K562 (cell line): ENCODE results near the gene SPSB1. TPM values are rescaled to one million over a fixed set of nuclear protein-coding genes. Genes with fewer than 3 reads are reported as not detected.

Experiments
- ATAC-seq: fragments of 200-7000 bp; cut with Tn5 transposase; 3 replicates; pipeline ENCODE4 v1.9.1; 2020; ENCODE audit warnings: moderate library complexity
- BruUV-seq: library from RNA; stranded (reverse); fragments of 400-500 nt; replicated peaks from 2 replicates; lab custom pipeline; 2021; lab: Mats Ljungman, UMichigan
- CTCF ChIA-PET: fragments of 300-600 bp; formaldehyde crosslinking; extraction: SDS; loops from one replicate; lab custom pipeline; 2021; ENCODE audit warnings: low intra/inter-chr PET ratio; lab: Yijun Ruan, JAX
- POLR2A ChIA-PET: fragments of 300-600, 350-650 bp; sonication (Branson Sonifier 250); formaldehyde crosslinking; extraction: SDS; loops from one replicate; lab custom pipeline; 2021; ENCODE audit warnings: antibody characterized with exemption, inconsistent platforms; lab: Yijun Ruan, JAX
- DNase-seq, 4 experiments: peaks; one replicate each; pipeline versions ENCODE4 v3.0.0 to v3.0.0-alpha.2; 2011 to 2018; ENCODE audit warnings: low spot score in 3 of 4, mixed read lengths in 3 of 4; ENCODE audit errors: extremely low read depth in 1 of 4
- FAIRE-seq: peaks from 2 replicates; lab custom pipeline; 2011; peaks lifted over from hg19 to GRCh38; lab: Jason Lieb, UNC
- H2AFZ ChIP-seq: 2 replicates; pipeline ENCODE4 v1.6.0; 2011; ENCODE audit warnings: low read depth, low read length, control low read depth, inconsistent platforms
- H3K27ac ChIP-seq: fragments of 200-600 bp; 3 replicates; pipeline ENCODE4 v1.8.0; 2011; ENCODE audit warnings: low read depth, mild to moderate bottlenecking, control low read depth, inconsistent platforms, low read length, moderate library complexity, mixed read lengths; ENCODE audit errors: extremely low read depth
- H3K27me3 ChIP-seq, 2 experiments: fragments of 300-600 bp in 1 of 2; 2 replicates in 1 of 2; 3 replicates in 1 of 2; pipeline versions ENCODE4 v1.6.0 to v1.8.0; 2011; ENCODE audit warnings: inconsistent platforms in 2 of 2, low read length in 2 of 2, mild to moderate bottlenecking in 1 of 2, mixed read lengths in 1 of 2, moderate library complexity in 1 of 2; ENCODE audit not compliant: control insufficient read depth in 2 of 2, insufficient read depth in 2 of 2
- H3K36me3 ChIP-seq: fragments of 300-600 bp; 3 replicates; pipeline ENCODE4 v1.8.0; 2011; ENCODE audit warnings: mild to moderate bottlenecking, low read length, inconsistent platforms; ENCODE audit not compliant: control insufficient read depth, insufficient read depth
- H3K4me1 ChIP-seq, 2 experiments: fragments of 200-600 bp in 1 of 2; replicated peaks in 1 of 2; 2 replicates in 1 of 2; 3 replicates in 1 of 2; pipeline versions ENCODE4 v1.5.1 to v1.8.0; 2011; ENCODE audit warnings: inconsistent platforms in 2 of 2, low read length in 2 of 2, mild to moderate bottlenecking in 1 of 2, mixed read lengths in 1 of 2, moderate library complexity in 1 of 2; ENCODE audit not compliant: control insufficient read depth in 2 of 2, insufficient read depth in 2 of 2
- H3K4me2 ChIP-seq: 2 replicates; pipeline ENCODE4 v1.6.1; 2011; ENCODE audit warnings: low read length, control low read depth, inconsistent platforms, mixed read lengths; ENCODE audit not compliant: insufficient read depth
- H3K4me3 ChIP-seq: fragments of 200-600 bp; sonication (generic), shearing (Covaris generic); 2 replicates; pipeline ENCODE4 v1.5.1; 2016; ENCODE audit warnings: control low read depth, inconsistent platforms
- H3K79me2 ChIP-seq: fragments of 200-600 bp; 3 replicates; pipeline ENCODE4 v1.8.0; 2011; ENCODE audit warnings: low read length, inconsistent platforms; ENCODE audit not compliant: control insufficient read depth, insufficient read depth
- H3K9ac ChIP-seq, 2 experiments: 2 replicates each; pipeline versions ENCODE4 v1.6.0 to v1.6.1; 2011; ENCODE audit warnings: low read depth in 2 of 2, low read length in 2 of 2, control low read depth in 1 of 2, inconsistent platforms in 1 of 2, mild to moderate bottlenecking in 1 of 2, mixed read lengths in 1 of 2; ENCODE audit not compliant: insufficient read depth in 1 of 2
- H3K9me1 ChIP-seq: one replicate; pipeline ENCODE4 v1.6.0; 2011; ENCODE audit warnings: inconsistent platforms, mild to moderate bottlenecking, low read length, moderate library complexity; ENCODE audit not compliant: control insufficient read depth, insufficient read depth
- H3K9me3 ChIP-seq: replicated peaks from 2 replicates; pipeline ENCODE4 v1.5.1; 2011; ENCODE audit warnings: low read depth, low read length, inconsistent platforms; ENCODE audit not compliant: control insufficient read depth, insufficient read depth
- H4K20me1 ChIP-seq: replicated peaks from 2 replicates; pipeline ENCODE4 v1.6.1; 2011; ENCODE audit warnings: low read length, inconsistent platforms, mixed read lengths; ENCODE audit not compliant: control insufficient read depth, insufficient read depth
- BRD9 ChIP-seq: fragments of 450-650 bp; IDR thresholded peaks from 2 replicates; pipeline ENCODE4 v1.6.1; 2018; ENCODE audit warnings: low read depth; ENCODE audit not compliant: partially characterized antibody
- ETV5 ChIP-seq: sonication (generic); formaldehyde crosslinking; IDR thresholded peaks from 2 replicates; pipeline ENCODE4 v1.4.0; 2020; ENCODE audit warnings: low read depth, mild to moderate bottlenecking, missing genetic modification reagents
- HDAC2 ChIP-seq: fragments of 450-650 bp; IDR thresholded peaks from 2 replicates; pipeline ENCODE4 v1.6.1; 2016; ENCODE audit warnings: mild to moderate bottlenecking
- MAFK ChIP-seq: IDR thresholded peaks from 2 replicates; pipeline ENCODE4 v1.6.1; 2011; ENCODE audit warnings: low read length, improper control_type of control experiment
- MAZ ChIP-seq, 2 experiments: fragments of 450-650 bp in 1 of 2; sonication (generic) in 1 of 2; formaldehyde crosslinking; IDR thresholded peaks in 1 of 2; conservative IDR thresholded peaks in 1 of 2; 2 replicates each; pipeline versions ENCODE4 v1.4.0 to v1.5.0; 2020; ENCODE audit warnings: mild to moderate bottlenecking in 1 of 2, missing genetic modification reagents in 1 of 2
- NONO ChIP-seq, 2 experiments: fragments of 200-400 bp in 1 of 2; fragments of 450-650 bp in 1 of 2; formaldehyde crosslinking in 1 of 2; IDR thresholded peaks; 2 replicates each; pipeline ENCODE4 v1.6.1; 2017; ENCODE audit warnings: low read depth in 2 of 2, mild to moderate bottlenecking in 2 of 2, moderate library complexity in 2 of 2, low read length in 1 of 2
- POLR2H ChIP-seq: IDR thresholded peaks from 2 replicates; pipeline ENCODE4 v1.6.1; 2016; ENCODE audit warnings: missing genetic modification characterization, low read depth, mild to moderate bottlenecking, control low read depth, missing compliant biosample characterization, moderate library complexity
- REST ChIP-seq, 2 experiments: fragments of 450-650 bp; formaldehyde crosslinking in 1 of 2; IDR thresholded peaks; 2 replicates each; pipeline versions ENCODE4 v1.4.0 to v1.6.1; 2014 to 2020; ENCODE audit warnings: mild to moderate bottlenecking in 2 of 2, borderline replicate concordance in 1 of 2, low read depth in 1 of 2
- SAP30 ChIP-seq: fragments of 200-600 bp; sonication (generic); IDR thresholded peaks from 2 replicates; pipeline ENCODE4 v1.6.1; 2012; ENCODE audit warnings: borderline replicate concordance, low read depth, mild to moderate bottlenecking, moderate library complexity, low read length, control low read depth, inconsistent platforms; ENCODE audit not compliant: insufficient read depth, poor library complexity, severe bottlenecking
- SMARCA5 ChIP-seq: fragments of 450-650 bp; IDR thresholded peaks from 2 replicates; pipeline ENCODE4 v1.6.1; 2016
- TOE1 ChIP-seq, 2 experiments: fragments of 450-650 bp in 1 of 2; sonication (generic) in 1 of 2; formaldehyde crosslinking in 1 of 2; IDR thresholded peaks; 2 replicates each; pipeline versions ENCODE4 v1.7.1 to v1.8.0; 2016 to 2022; ENCODE audit warnings: borderline replicate concordance in 2 of 2, mild to moderate bottlenecking in 2 of 2, antibody characterized with exemption in 1 of 2, inconsistent platforms in 1 of 2, low read depth in 1 of 2, missing genetic modification reagents in 1 of 2, moderate library complexity in 1 of 2
- YY1 ChIP-seq, 3 experiments: IDR thresholded peaks; 2 replicates each; pipeline ENCODE4 v1.6.1; 2011; ENCODE audit warnings: low read length in 2 of 3, mild to moderate bottlenecking in 2 of 3, moderate library complexity in 2 of 3, borderline replicate concordance in 1 of 3, control low read depth in 1 of 3, low read depth in 1 of 3; ENCODE audit not compliant: insufficient read depth in 3 of 3, insufficient replicate concordance in 2 of 3, control insufficient read depth in 1 of 3, insufficient read length in 1 of 3; ENCODE audit errors: extremely low read depth in 1 of 3
- ZNF311 ChIP-seq: fragments of 250-450 bp; sonication (Bioruptor Pico); IDR thresholded peaks from 2 replicates; pipeline ENCODE4 v1.4.0; 2020; ENCODE audit warnings: mild to moderate bottlenecking, moderate library complexity
- WGBS: fragments of 100-300 bp; shearing (Covaris generic); methylation state at CpG from one replicate; pipeline ENCODE4 v1.1.6; 2016; ENCODE audit warnings: low coverage, mixed read lengths; ENCODE audit not compliant: insufficient coverage; ENCODE audit errors: missing lambda C conversion rate; 5-methylcytosine and 5-hydroxymethylcytosine counted together
- in situ Hi-C: fragments of 300-500 bp; cut with MboI; formaldehyde crosslinking; loops from 4 replicates; pipeline ENCODE4 v1.15.0; 2018; ENCODE audit warnings: inconsistent platforms, mixed read lengths
- intact Hi-C: fragments of 100-400 bp; cut with micrococcal nuclease; formaldehyde crosslinking; loops from 2 replicates; pipeline ENCODE4 v1.14.2; 2022
- polyA plus RNA-seq, 8 experiments: library from polyadenylated mRNA; depleted of rRNA in 4 of 8; stranded (reverse) in 5 of 8; unstranded in 3 of 8; fragments of >200 nt; fragmentation: Nextera tagmentation in 2 of 8; fragmentation: Illumina TruSeq in 1 of 8; extraction: Ambion mirVana in 2 of 8; extraction: Trizol in 1 of 8; gene quantifications; 2 replicates each; pipeline versions ENCODE4 v1.2.1 to v1.2.3, GENCODE V29; 2011 to 2014; ENCODE audit warnings: inconsistent platforms in 1 of 8, missing spikeins in 1 of 8
- total RNA-seq, 7 experiments: library from RNA; depleted of rRNA in 6 of 7; stranded (reverse); fragments of >200 nt in 6 of 7; fragmentation: Illumina TruSeq in 2 of 7; extraction: Trizol in 2 of 7; gene quantifications; 2 replicates each; pipeline versions ENCODE4 v1.2.1 to v1.2.3, GENCODE V29; 2011 to 2021; ENCODE audit warnings: low replicate concordance in 1 of 7

SPSB1 gene
- total and polyA plus RNA-seq, 9 of the 15 experiments (the other 6 are each of a cell fraction or from before 2014, with no cell fraction given): 0.06 to 0.35 (median 0.14) TPM; not detected in 6

GRCh38 chr1:9294405-9294773 lies 1.7 kb downstream of the SPSB1 start:
- Histone ChIP-seq H3K4me2 (no peak overlapping the region), H3K27ac (no peak overlapping the region), H3K9me3 (0 out of 2 replicates have a peak, but pooled peaks cover 2% of the 10 kb centered on the region), H3K9ac (no peak overlapping the region), H3K79me2 (no peaks in the 10 kb centered on the region), H3K4me3 (no peak overlapping the region), H3K9me1 (no peaks in the 10 kb centered on the region), H4K20me1 (0 out of 2 replicates have a peak, but pooled peaks cover 12% of the 10 kb centered on the region), H2AFZ (no peak overlapping the region), H3K4me1 (peaks cover 3 to 20% of the 10 kb centered on the region in 2 experiments; a peak in 3 of 5 replicates), H3K36me3 (no peaks in the 10 kb centered on the region), H3K27me3 (peaks cover 26 to 52% of the 10 kb centered on the region in 2 experiments)
- 45% methylated on average over 6 of the region's 6 CpGs for WGBS
- ATAC-seq (no peak), FAIRE-seq (no peak), DNase-seq (no peak)
- in situ Hi-C loops: no loop called here
- ChIA-PET CTCF (interaction anchor here (1.3 kb wide), 1 partner anchor 161 kb away, joined by 3 read pairs; no protein-coding TSS in a partner anchor), POLR2A (no interaction called here)
- intact Hi-C loops: no loop called here
- BruUV-seq: no TSS peak
- TF ChIP-seq NONO (IDR thresholded peaks at IDR 0.05; ENCODE audit: low read depth in 2 of 2, low read length in 1 of 2) (no peak), TOE1 (IDR thresholded peaks at IDR 0.05; ENCODE audit: borderline replicate concordance) (no peak), TOE1 (CRISPR knock-in tag; IDR thresholded peaks at IDR 0.05; ENCODE audit: borderline replicate concordance, low read depth) (no peak), SMARCA5 (no peak), SAP30 (no peak), MAZ (CRISPR knock-in tag; conservative IDR thresholded peaks at IDR 0.05 in 1 of 2, IDR thresholded peaks at IDR 0.05 in 1 of 2) (no peak), MAFK (no peak), YY1 (IDR thresholded peaks at IDR 0.05; ENCODE audit: borderline replicate concordance in 1 of 3, control insufficient read depth in 1 of 3, extremely low read depth in 1 of 3, insufficient read depth in 3 of 3, insufficient read length in 1 of 3, insufficient replicate concordance in 2 of 3, low read depth in 1 of 3, low read length in 2 of 3) (no peak), POLR2H (tag) (no peak), REST (IDR thresholded peaks at IDR 0.05; ENCODE audit: borderline replicate concordance) (no peak), REST (CRISPR knock-in tag; IDR thresholded peaks at IDR 0.05; ENCODE audit: low read depth) (no peak), HDAC2 (no peak), BRD9 (no peak), ZNF311 (CRISPR knock-in tag) (no peak), ETV5 (CRISPR knock-in tag) (no peak)
